Stimulated activated naive B cell treated with anti-CD40 and anti-IgM and Interleukin-4, amounts not matched to agents 10 μg/mL and 1 μg/mL and 100 μg/mL, for 72 hours (primary cell): ENCODE results near the gene MPC1L.

Experiments used
- ATAC-seq, 2 donors: fragments of 150-1000 bp; cut with Tn5 transposase; replicated peaks; 2 replicates each; pipeline ENCODE4 v1.10.0; 2021; ENCODE audit warnings: moderate library complexity in 1 of 2
- DNase-seq: peaks from one replicate; pipeline ENCODE4 v3.0.0; 2021
- H3K27ac Mint-ChIP-seq: one replicate; pipeline ENCODE4 v1.8.0; 2022; ENCODE audit warnings: mild to moderate bottlenecking, mixed read lengths
- H3K27me3 Mint-ChIP-seq, 2 donors: one replicate each; pipeline ENCODE4 v1.8.0; 2022; ENCODE audit warnings: mixed read lengths in 2 of 2
- H3K36me3 Mint-ChIP-seq, 2 donors: one replicate each; pipeline ENCODE4 v1.8.0; 2022; ENCODE audit warnings: mixed read lengths in 2 of 2, mild to moderate bottlenecking in 1 of 2
- H3K4me1 Mint-ChIP-seq, 2 donors: one replicate each; pipeline ENCODE4 v1.8.0; 2022; ENCODE audit warnings: mixed read lengths in 2 of 2, mild to moderate bottlenecking in 1 of 2
- H3K4me3 Mint-ChIP-seq, 2 donors: one replicate each; pipeline ENCODE4 v1.8.0; 2022; ENCODE audit warnings: mild to moderate bottlenecking in 2 of 2, mixed read lengths in 2 of 2, moderate library complexity in 1 of 2
- H3K9me3 Mint-ChIP-seq, 2 donors: one replicate each; pipeline ENCODE4 v1.8.0; 2022; ENCODE audit warnings: mixed read lengths in 2 of 2, mild to moderate bottlenecking in 1 of 2

Gene MPC1L

GRCh38 chrX:40603446-40603845 is 19.8 kb upstream of the MPC1L start:
- Mint-ChIP-seq H3K4me3 (no peak overlapping the region), H3K4me1 (no peaks in the 10 kb centered on the region), H3K27me3 (peaks cover 0 to 4% of the 10 kb centered on the region in 2 donors), H3K36me3 (peaks cover 17 to 35% of the 10 kb centered on the region in 2 donors), H3K9me3 (no peaks in the 10 kb centered on the region), H3K27ac (no peak overlapping the region)
- DNase-seq = no peak
- no peak for ATAC-seq

DNA sequence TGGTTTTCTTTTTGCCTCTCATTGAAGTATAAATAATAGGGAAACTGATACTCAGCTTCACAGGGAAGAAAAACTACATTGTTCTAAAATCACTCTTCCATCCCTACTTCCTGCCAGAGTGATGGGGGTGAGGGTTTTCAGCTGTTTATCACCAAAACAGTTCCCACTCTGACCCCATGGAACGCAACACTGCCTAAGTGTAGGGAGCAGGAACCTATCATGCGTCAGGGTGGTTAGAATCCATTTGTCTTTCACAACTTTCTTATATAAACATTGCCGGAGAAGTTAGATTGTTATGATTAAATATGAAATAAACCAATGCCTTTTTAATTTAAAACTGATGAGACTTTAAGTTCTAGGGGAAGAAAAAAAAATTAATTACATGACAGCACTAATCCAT is 15.8 kb upstream of the MPC1L start:
- H3K4me3 Mint-ChIP-seq = no peak overlapping the region
- peaks cover 0 to 4% of the 10 kb centered on the region in 2 donors for H3K27me3 Mint-ChIP-seq
- no peaks in the 10 kb centered on the region for H3K9me3 Mint-ChIP-seq
- H3K4me1 Mint-ChIP-seq = no peaks in the 10 kb centered on the region
- ATAC-seq = no peak
- peaks cover 3 to 22% of the 10 kb centered on the region in 2 donors for H3K36me3 Mint-ChIP-seq
- no peak overlapping the region for H3K27ac Mint-ChIP-seq
- DNase-seq = no peak

- ATAC-seq (no peak), DNase-seq (no peak)
- Mint-ChIP-seq H3K36me3 (peaks cover 0 to 3% of the 10 kb centered on the region in 2 donors), H3K4me3 (no peak overlapping the region), H3K27me3 (no peaks in the 10 kb centered on the region), H3K4me1 (no peaks in the 10 kb centered on the region), H3K27ac (no peak overlapping the region), H3K9me3 (no peaks in the 10 kb centered on the region)
Measured at GRCh38 chrX:40612511-40612910, 10.7 kb upstream of the MPC1L start.

DNA sequence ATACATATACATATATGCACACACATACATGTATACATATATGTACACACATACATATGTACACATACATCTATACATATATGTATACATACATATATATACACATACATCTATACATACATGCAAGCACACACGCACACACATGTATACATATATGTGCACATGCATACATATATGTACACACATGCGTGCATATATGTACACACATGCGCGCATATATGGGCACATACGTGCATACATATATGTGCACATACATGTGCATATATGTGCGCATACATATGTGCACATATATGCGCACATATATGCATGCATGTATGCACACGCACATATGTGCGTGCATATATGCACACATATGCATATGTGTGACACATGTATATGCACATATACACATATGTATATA is 7.3 kb upstream of the MPC1L start:
- Mint-ChIP-seq H3K27me3 (no peaks in the 10 kb centered on the region), H3K27ac (no peak overlapping the region), H3K9me3 (no peaks in the 10 kb centered on the region), H3K36me3 (peaks cover 0 to 2% of the 10 kb centered on the region in 2 donors), H3K4me3 (no peak overlapping the region), H3K4me1 (no peaks in the 10 kb centered on the region)
- DNase-seq (no peak), ATAC-seq (no peak)

GRCh38 chrX:40617566-40617965 is 5.7 kb upstream of the MPC1L start:
- H3K4me1 Mint-ChIP-seq = no peaks in the 10 kb centered on the region
- peaks cover 3 to 7% of the 10 kb centered on the region in 2 donors for H3K36me3 Mint-ChIP-seq
- no peak overlapping the region for H3K27ac Mint-ChIP-seq
- no peaks in the 10 kb centered on the region for H3K27me3 Mint-ChIP-seq
- no peak overlapping the region for H3K4me3 Mint-ChIP-seq
- no peaks in the 10 kb centered on the region for H3K9me3 Mint-ChIP-seq
- DNase-seq (no peak), ATAC-seq (no peak)

- no peak for DNase-seq
- H3K4me3 Mint-ChIP-seq = no peak overlapping the region
- H3K36me3 Mint-ChIP-seq = peaks cover 5 to 42% of the 10 kb centered on the region in 2 donors
- H3K27me3 Mint-ChIP-seq = no peaks in the 10 kb centered on the region
- no peaks in the 10 kb centered on the region for H3K4me1 Mint-ChIP-seq
- H3K9me3 Mint-ChIP-seq = no peaks in the 10 kb centered on the region
- ATAC-seq = no peak
- H3K27ac Mint-ChIP-seq = no peak overlapping the region
Measured at GRCh38 chrX:40622479-40623138, 619 bp upstream of the MPC1L start.

DNA sequence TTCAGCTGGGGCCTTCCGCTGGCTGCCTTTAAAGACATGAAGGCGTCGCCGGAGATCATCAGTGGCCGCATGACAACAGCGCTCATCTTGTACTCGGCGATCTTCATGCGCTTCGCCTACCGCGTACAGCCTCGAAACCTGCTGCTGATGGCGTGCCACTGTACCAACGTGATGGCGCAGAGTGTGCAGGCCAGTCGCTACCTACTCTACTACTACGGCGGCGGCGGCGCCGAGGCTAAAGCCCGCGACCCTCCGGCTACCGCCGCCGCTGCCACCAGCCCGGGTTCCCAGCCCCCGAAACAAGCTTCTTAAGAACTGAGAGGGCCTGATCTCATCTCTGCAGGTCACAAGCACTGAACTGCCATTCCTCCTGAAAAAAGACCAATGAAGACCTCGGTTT is 437 bp downstream of the MPC1L start:
- H3K4me3 Mint-ChIP-seq = no peak overlapping the region
- peak overlapping the region; percentile 9 for H3K27ac Mint-ChIP-seq
- H3K27me3 Mint-ChIP-seq = no peaks in the 10 kb centered on the region
- DNase-seq (no peak), ATAC-seq (no peak)
- H3K36me3 Mint-ChIP-seq = peaks cover 11 to 51% of the 10 kb centered on the region in 2 donors
- no peaks in the 10 kb centered on the region for H3K9me3 Mint-ChIP-seq
- H3K4me1 Mint-ChIP-seq = no peaks in the 10 kb centered on the region

DNA sequence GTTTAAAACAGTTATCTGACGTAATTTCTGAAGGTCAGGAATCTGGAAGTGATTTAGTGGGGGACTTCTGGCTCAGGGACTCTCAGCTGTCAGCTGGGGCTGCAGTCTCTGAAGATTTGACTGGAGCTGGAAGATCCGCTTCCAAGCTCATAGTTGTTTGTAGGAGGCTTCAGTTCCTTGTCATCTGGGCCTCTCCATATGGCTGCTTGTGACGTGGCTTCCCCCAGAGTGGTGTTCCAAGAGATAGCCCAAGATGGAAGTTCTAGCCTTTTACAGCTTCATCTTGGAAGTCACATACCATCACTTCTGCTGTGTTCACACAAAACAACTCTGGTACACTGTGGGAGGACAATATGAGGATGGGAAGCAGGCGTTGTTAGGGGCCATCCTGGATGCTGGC is 2.1 kb downstream of the MPC1L start:
- ATAC-seq = no peak
- Mint-ChIP-seq H3K4me1 (no peaks in the 10 kb centered on the region), H3K27me3 (no peaks in the 10 kb centered on the region), H3K36me3 (peaks cover 11 to 51% of the 10 kb centered on the region in 2 donors), H3K27ac (no peak overlapping the region), H3K9me3 (no peaks in the 10 kb centered on the region), H3K4me3 (no peak overlapping the region)
- DNase-seq = no peak

DNA sequence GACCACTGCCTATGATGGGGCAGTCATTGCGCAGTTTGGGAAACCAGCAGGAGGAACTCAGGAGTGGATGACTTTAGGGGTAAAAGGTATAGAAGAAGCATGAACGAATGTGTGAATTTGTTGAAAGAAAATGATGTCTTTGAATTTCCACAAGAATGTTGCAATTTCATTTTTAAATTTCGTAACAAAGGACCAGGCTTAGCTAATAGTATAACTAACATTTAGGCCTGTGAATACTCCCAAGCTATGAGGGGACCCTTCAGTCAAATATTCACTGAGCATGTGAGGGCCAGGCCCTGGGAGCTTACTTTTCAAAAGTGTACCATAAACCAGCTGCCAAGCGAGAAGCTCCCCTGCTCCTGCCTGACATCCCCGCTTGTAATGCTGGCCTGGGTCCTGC is 5.3 kb downstream of the MPC1L start:
- peaks cover 14 to 15% of the 10 kb centered on the region in 2 donors for H3K4me1 Mint-ChIP-seq
- no peak overlapping the region for H3K27ac Mint-ChIP-seq
- DNase-seq = no peak
- H3K27me3 Mint-ChIP-seq = no peaks in the 10 kb centered on the region
- H3K4me3 Mint-ChIP-seq = no peak overlapping the region
- no peaks in the 10 kb centered on the region for H3K9me3 Mint-ChIP-seq
- no peak for ATAC-seq
- peaks cover 19 to 54% of the 10 kb centered on the region in 2 donors for H3K36me3 Mint-ChIP-seq

- Mint-ChIP-seq H3K27me3 (no peaks in the 10 kb centered on the region), H3K27ac (peak overlapping the region; percentile 77), H3K4me3 (no peak overlapping the region), H3K36me3 (peaks cover 33 to 64% of the 10 kb centered on the region in 2 donors), H3K4me1 (peaks cover 22 to 25% of the 10 kb centered on the region in 2 donors), H3K9me3 (no peaks in the 10 kb centered on the region)
- ATAC-seq (peak in 1 of 2 donors; percentile 45), DNase-seq (no peak)
Measured at GRCh38 chrX:40632199-40632598, 9.0 kb downstream of the MPC1L start.

GRCh38 chrX:40637687-40638086 is 14.5 kb downstream of the MPC1L start:
- Mint-ChIP-seq H3K27ac (no peak overlapping the region), H3K4me3 (no peak overlapping the region), H3K9me3 (no peaks in the 10 kb centered on the region), H3K4me1 (peaks cover 25 to 34% of the 10 kb centered on the region in 2 donors), H3K36me3 (peaks cover 33 to 79% of the 10 kb centered on the region in 2 donors), H3K27me3 (no peaks in the 10 kb centered on the region)
- ATAC-seq (no peak), DNase-seq (no peak)

- peaks cover 34 to 37% of the 10 kb centered on the region in 2 donors for H3K4me1 Mint-ChIP-seq
Measured at GRCh38 chrX:40644176-40644575, 20.9 kb downstream of the MPC1L start.

DNA sequence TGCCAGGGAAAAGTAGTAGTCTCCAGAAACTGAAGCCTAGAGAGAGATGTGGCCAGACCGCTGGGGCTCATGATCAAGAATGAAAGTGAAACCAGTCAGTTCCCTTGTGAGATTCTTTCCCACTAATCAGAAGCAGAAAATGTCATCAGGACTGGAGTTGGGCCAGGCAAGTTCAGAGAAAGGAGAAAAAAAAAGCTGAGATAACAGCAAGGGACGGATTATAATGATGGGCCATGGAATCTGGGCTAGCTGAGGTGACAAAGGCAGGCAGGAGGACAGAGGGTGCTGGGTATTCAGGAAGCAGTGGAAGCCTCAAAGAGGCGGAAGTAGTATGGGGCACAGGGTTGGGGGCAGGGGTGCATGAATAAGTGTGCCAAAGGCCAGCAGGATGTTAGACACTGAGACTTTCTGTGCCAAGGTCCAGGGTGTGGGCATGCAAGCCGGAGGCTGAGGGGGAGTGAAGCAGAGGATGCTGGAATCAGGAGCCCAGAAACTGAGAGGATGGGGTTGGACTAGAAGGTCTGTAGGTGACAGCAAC is 21.7 kb downstream of the MPC1L start:
- no peaks in the 10 kb centered on the region for H3K27me3 Mint-ChIP-seq
- no peaks in the 10 kb centered on the region for H3K9me3 Mint-ChIP-seq
- H3K36me3 Mint-ChIP-seq = peaks cover 27 to 49% of the 10 kb centered on the region in 2 donors
- peak; percentile 51 for DNase-seq
- H3K4me1 Mint-ChIP-seq = peaks cover 34 to 36% of the 10 kb centered on the region in 2 donors
- peak overlapping the region; percentile 88 for H3K27ac Mint-ChIP-seq
- peak; percentile 58 to 61 for ATAC-seq
- peak overlapping the region; percentile 82 to 90 for H3K4me3 Mint-ChIP-seq

More at GRCh38 chrX:40644176-40644575, 20.9 kb downstream of the MPC1L start:
- DNase-seq (no peak), ATAC-seq (no peak)
- Mint-ChIP-seq H3K27ac (peak overlapping the region; percentile 76), H3K4me3 (peak overlapping the region; percentile 82 to 90), H3K36me3 (peaks cover 27 to 53% of the 10 kb centered on the region in 2 donors), H3K27me3 (no peaks in the 10 kb centered on the region), H3K9me3 (no peaks in the 10 kb centered on the region)

GRCh38 chrX:40646489-40647306 is 23.5 kb downstream of the MPC1L start:
- Mint-ChIP-seq H3K27ac (peak overlapping the region; percentile 96), H3K9me3 (no peaks in the 10 kb centered on the region), H3K4me3 (peak overlapping the region; percentile 89 to 96), H3K27me3 (no peaks in the 10 kb centered on the region), H3K4me1 (peaks cover 34 to 35% of the 10 kb centered on the region in 2 donors), H3K36me3 (peaks cover 29 to 42% of the 10 kb centered on the region in 2 donors)
- peak; percentile 41 for DNase-seq
- peak; percentile 41 to 47 for ATAC-seq
